IMR-90 (cell line): Measurements from ENCODE around the gene EIF3M.

Experiments
- BHLHE40 ChIP-seq: fragments of 150-350 bp; IDR thresholded peaks from 2 replicates; pipeline ENCODE4 v1.6.1; 2016; ENCODE audit warnings: mild to moderate bottlenecking, low read depth, low read length
- CTCF ChIP-seq: conservative IDR thresholded peaks from 2 replicates; pipeline ENCODE4 v1.5.1; 2012; ENCODE audit warnings: mild to moderate bottlenecking, low read depth, low read length, improper control_type of control experiment
- MAFK ChIP-seq: IDR thresholded peaks from 2 replicates; pipeline ENCODE4 v1.6.1; 2012; ENCODE audit warnings: low read depth, low read length, improper control_type of control experiment
- MAZ ChIP-seq: IDR thresholded peaks from 2 replicates; pipeline ENCODE4 v1.6.1; 2012; ENCODE audit warnings: low read depth, mild to moderate bottlenecking, low read length, improper control_type of control experiment, moderate library complexity, borderline replicate concordance
- MXI1 ChIP-seq: IDR thresholded peaks from 2 replicates; pipeline ENCODE4 v1.6.1; 2012; ENCODE audit warnings: low read depth, mild to moderate bottlenecking, low read length, moderate library complexity, borderline replicate concordance
- NFE2L2 ChIP-seq: fragments of 150-350 bp; IDR thresholded peaks from 2 replicates; pipeline ENCODE4 v1.6.1; 2016; ENCODE audit warnings: low read depth, mild to moderate bottlenecking, low read length
- POLR2A ChIP-seq: IDR thresholded peaks from 2 replicates; pipeline ENCODE4 v1.6.1; 2012; ENCODE audit warnings: mild to moderate bottlenecking, low read depth, low read length
- RAD21 ChIP-seq: IDR thresholded peaks from 2 replicates; pipeline ENCODE4 v1.6.1; 2012; ENCODE audit warnings: low read length, improper control_type of control experiment
- SMC3 ChIP-seq: fragments of 150-350 bp; IDR thresholded peaks from 2 replicates; pipeline ENCODE4 v1.6.1; 2016; ENCODE audit warnings: low read depth, mild to moderate bottlenecking, antibody characterized with exemption, low read length, moderate library complexity
- USF2 ChIP-seq: fragments of 150-350 bp; IDR thresholded peaks from 2 replicates; pipeline ENCODE4 v1.6.1; 2017; ENCODE audit warnings: mild to moderate bottlenecking, antibody characterized with exemption, low read length, low read depth

GRCh38 chr11:32571039-32571438, 12.6 kb upstream of the EIF3M start:
- no peak for TF ChIP-seq CTCF
- TF ChIP-seq NFE2L2: no peak
- no peak for TF ChIP-seq POLR2A
- TF ChIP-seq RAD21: no peak
- no peak for TF ChIP-seq MAFK
- TF ChIP-seq MAZ: no peak
- no peak for TF ChIP-seq SMC3
- TF ChIP-seq MXI1: no peak
- no peak for TF ChIP-seq BHLHE40
- TF ChIP-seq USF2: no peak
